T-helper 1 cell treated with Interleukin-12 subunit alpha and Interleukin-12 subunit beta and Interleukin-4 antibody, amounts not matched to agents 30 μg/mL and 1 μg/mL, for 36 hours (primary cell): Measurements from ENCODE around the gene DNAAF1.
"Not testable (repeated sequence)": the region's sequence is repeated elsewhere in the genome, so short reads cannot be mapped to it uniquely, and the experiment has no call there.

Source experiments
- H3K27ac Mint-ChIP-seq: one replicate; pipeline ENCODE4 v1.8.0; 2021; ENCODE audit warnings: mild to moderate bottlenecking, mixed read lengths
- H3K27me3 Mint-ChIP-seq: one replicate; pipeline ENCODE4 v1.8.0; 2021; ENCODE audit warnings: low read depth, mixed read lengths
- H3K36me3 Mint-ChIP-seq: one replicate; pipeline ENCODE4 v1.8.0; 2021; ENCODE audit warnings: low read depth, mixed read lengths
- H3K4me1 Mint-ChIP-seq: one replicate; pipeline ENCODE4 v1.8.0; 2021; ENCODE audit warnings: low read depth, mixed read lengths
- H3K4me3 Mint-ChIP-seq: one replicate; pipeline ENCODE4 v1.8.0; 2021; ENCODE audit warnings: mild to moderate bottlenecking, moderate library complexity, mixed read lengths
- H3K9me3 Mint-ChIP-seq: one replicate; pipeline ENCODE4 v1.8.0; 2021; ENCODE audit warnings: mixed read lengths

DNAAF1 gene

DNA sequence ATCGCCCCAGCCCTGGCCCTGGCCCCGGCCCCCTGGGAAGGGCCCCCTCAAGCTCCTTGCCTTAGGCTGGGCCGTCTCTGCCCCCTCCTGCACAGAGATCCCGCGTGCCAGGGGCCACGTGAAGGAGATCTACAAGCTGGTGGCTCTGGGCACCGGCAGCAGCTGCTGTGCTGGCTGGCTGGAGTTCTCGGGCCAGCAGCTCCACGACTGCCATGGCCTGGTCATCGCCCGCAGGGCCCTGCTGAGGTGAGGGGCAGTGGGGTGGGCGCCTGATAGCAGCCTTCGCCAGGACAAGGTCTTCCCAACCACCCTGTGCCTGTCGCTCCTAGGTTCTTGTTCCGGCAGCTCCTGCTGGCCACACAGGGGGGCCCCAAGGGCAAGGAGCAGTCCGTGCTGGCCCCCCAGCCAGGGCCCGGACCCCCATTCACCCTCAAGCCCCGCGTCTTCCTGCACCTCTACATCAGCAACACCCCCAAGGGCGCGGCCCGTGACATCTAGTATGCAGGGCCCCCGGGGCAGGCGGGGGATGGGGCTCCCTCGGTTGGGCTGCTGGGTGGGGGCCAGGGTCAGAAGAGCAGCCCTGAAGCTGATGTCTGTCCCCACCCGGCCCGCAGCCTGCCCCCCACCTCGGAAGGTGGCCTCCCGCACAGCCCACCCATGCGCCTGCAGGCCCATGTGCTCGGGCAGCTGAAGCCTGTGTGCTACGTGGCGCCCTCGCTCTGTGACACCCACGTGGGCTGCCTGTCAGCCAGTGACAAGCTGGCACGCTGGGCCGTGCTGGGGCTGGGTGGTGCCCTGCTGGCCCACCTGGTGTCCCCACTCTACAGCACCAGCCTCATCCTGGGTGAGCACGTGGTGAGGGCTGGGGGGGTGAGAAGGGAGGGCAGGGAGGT is 50.3 kb downstream of the DNAAF1 start:
- Mint-ChIP-seq H3K4me3 (no peak overlapping the region), H3K27ac (no peak overlapping the region), H3K9me3 (no peaks in the 10 kb centered on the region), H3K27me3 (no peaks in the 10 kb centered on the region), H3K36me3 (no peaks in the 10 kb centered on the region), H3K4me1 (peaks cover 17% of the 10 kb centered on the region)

DNA sequence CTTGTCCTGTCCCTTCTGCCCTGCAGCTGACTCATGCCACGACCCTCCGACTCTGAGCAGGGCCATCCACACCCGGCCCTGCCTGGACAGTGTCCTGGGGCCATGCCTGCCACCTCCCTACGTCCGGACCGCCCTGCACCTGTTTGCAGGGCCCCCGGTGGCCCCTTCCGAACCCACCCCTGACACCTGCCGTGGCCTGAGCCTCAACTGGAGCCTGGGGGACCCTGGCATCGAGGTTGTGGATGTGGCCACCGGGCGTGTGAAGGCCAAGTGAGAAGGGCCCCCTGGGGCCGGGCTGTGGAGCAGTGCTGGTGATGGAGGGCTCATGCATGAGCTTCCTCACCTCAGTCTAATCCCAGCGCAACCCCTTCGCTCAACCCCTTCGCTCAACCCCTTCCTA is 51.0 kb downstream of the DNAAF1 start:
- Mint-ChIP-seq H3K36me3 (no peaks in the 10 kb centered on the region), H3K4me1 (peaks cover 17% of the 10 kb centered on the region), H3K4me3 (no peak overlapping the region), H3K9me3 (no peaks in the 10 kb centered on the region), H3K27me3 (no peaks in the 10 kb centered on the region), H3K27ac (no peak overlapping the region)

DNA sequence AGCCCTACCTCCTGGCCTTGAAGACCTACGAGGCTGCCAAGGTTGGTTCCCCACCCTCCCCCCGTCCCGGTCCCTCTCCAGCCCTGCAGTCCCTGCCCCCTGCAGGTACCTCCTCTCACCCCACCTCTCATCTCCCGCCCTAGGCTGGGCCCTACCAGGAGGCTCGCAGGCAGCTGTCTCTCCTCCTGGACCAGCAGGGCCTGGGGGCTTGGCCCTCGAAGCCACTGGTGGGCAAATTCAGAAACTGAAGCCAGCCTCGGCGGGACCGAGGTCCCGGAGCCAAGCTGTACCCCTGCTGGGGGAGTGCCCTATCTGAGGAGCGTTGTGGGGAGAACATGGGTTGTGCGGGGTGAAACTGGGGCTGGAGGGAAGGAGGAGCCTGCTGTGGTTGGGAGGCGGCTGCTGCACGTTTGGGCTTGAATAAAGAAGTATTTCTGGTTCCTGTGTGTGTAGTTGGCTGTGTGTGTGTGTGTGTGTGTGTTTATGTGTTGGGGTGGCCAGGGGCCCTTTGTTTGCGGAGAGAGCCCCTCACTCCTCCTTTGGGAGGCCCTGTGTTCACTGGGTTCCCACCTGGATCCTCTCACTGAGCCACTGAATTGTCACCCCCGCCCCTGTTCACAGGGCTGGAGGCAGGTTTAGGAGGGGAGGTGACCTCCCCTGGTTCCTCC is 51.8 kb downstream of the DNAAF1 start:
- H3K9me3 Mint-ChIP-seq = no peaks in the 10 kb centered on the region
- H3K4me1 Mint-ChIP-seq = peaks cover 17% of the 10 kb centered on the region
- no peaks in the 10 kb centered on the region for H3K27me3 Mint-ChIP-seq
- no peaks in the 10 kb centered on the region for H3K36me3 Mint-ChIP-seq
- H3K4me3 Mint-ChIP-seq = no peak overlapping the region
- H3K27ac Mint-ChIP-seq = no peak overlapping the region

- Mint-ChIP-seq H3K4me3 (no peak overlapping the region), H3K36me3 (no peaks in the 10 kb centered on the region), H3K9me3 (no peaks in the 10 kb centered on the region), H3K4me1 (peaks cover 17% of the 10 kb centered on the region), H3K27me3 (no peaks in the 10 kb centered on the region), H3K27ac (no peak overlapping the region)
These were observed 52.5 kb downstream of the DNAAF1 start for GRCh38 chr16:84197466-84198128.

DNA sequence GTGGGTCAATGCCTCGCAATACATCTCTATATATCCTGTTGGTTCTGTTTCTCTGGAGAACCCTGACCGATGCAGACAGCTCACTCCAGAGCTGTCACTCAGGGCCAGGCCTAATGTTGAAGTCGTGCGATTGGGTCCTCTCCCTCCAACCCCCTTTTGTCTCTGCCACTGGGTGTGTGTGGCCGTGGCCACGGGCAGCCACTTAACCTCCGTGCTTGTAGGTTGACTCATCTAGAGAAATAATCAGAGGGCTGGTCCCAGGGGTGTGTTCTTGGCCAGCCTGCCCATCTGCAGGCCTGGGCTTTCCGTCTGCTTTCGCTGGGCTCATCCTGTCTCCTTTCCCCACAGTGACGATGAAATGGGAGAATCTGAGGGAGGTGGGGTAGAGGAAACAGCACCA is 53.3 kb downstream of the DNAAF1 start:
- Mint-ChIP-seq H3K27ac (no peak overlapping the region), H3K27me3 (no peaks in the 10 kb centered on the region), H3K4me3 (no peak overlapping the region), H3K36me3 (no peaks in the 10 kb centered on the region), H3K4me1 (peaks cover 11% of the 10 kb centered on the region), H3K9me3 (no peaks in the 10 kb centered on the region)

- H3K27ac Mint-ChIP-seq = no peak overlapping the region
- no peaks in the 10 kb centered on the region for H3K27me3 Mint-ChIP-seq
- no peaks in the 10 kb centered on the region for H3K9me3 Mint-ChIP-seq
- H3K4me1 Mint-ChIP-seq = peaks cover 4% of the 10 kb centered on the region
- no peaks in the 10 kb centered on the region for H3K36me3 Mint-ChIP-seq
- no peak overlapping the region for H3K4me3 Mint-ChIP-seq
These were observed 54.0 kb downstream of the DNAAF1 start for GRCh38 chr16:84199097-84199496.

GRCh38 chr16:84199861-84200260 is 54.8 kb downstream of the DNAAF1 start:
- Mint-ChIP-seq H3K9me3 (no peaks in the 10 kb centered on the region), H3K27me3 (no peaks in the 10 kb centered on the region), H3K4me1 (no peaks in the 10 kb centered on the region), H3K27ac (no peak overlapping the region), H3K36me3 (no peaks in the 10 kb centered on the region), H3K4me3 (no peak overlapping the region)

- H3K4me1 Mint-ChIP-seq, H3K4me3 Mint-ChIP-seq, H3K27ac Mint-ChIP-seq, H3K9me3 Mint-ChIP-seq, H3K36me3 Mint-ChIP-seq, H3K27me3 Mint-ChIP-seq: not testable (repeated sequence)
These were observed 59.4 kb downstream of the DNAAF1 start for GRCh38 chr16:84204551-84204950.

GRCh38 chr16:84205123-84205522 is 60.0 kb downstream of the DNAAF1 start:
- H3K36me3 Mint-ChIP-seq, H3K4me1 Mint-ChIP-seq, H3K27me3 Mint-ChIP-seq, H3K4me3 Mint-ChIP-seq, H3K9me3 Mint-ChIP-seq, H3K27ac Mint-ChIP-seq: not testable (repeated sequence)

- no peak overlapping the region for H3K27ac Mint-ChIP-seq
- H3K4me1 Mint-ChIP-seq = no peaks in the 10 kb centered on the region
- no peak overlapping the region for H3K4me3 Mint-ChIP-seq
- no peaks in the 10 kb centered on the region for H3K27me3 Mint-ChIP-seq
- H3K36me3 Mint-ChIP-seq = no peaks in the 10 kb centered on the region
- H3K9me3 Mint-ChIP-seq = no peaks in the 10 kb centered on the region
These were observed 61.0 kb downstream of the DNAAF1 start for GRCh38 chr16:84205976-84206691.

DNA sequence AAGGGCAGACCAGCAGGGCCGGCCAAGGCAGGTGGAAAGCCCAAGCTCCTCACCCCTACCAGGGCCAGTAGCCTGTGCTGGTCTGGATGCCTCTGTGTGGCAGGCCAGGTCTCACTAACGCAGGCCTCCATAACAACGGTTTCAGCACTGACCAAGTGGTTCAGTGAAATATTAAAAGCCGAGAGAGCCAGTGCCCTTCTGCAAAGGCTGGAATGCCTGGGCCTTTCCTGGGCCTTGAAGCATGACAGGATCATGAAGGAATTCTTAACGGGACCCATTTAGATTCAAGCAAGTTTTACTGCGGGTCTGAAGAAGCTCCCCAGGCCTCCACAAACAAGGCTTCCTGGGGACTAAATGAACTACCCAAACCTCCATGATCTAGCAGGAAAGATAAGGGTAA is 62.1 kb downstream of the DNAAF1 start:
- Mint-ChIP-seq H3K4me3 (no peak overlapping the region), H3K9me3 (no peaks in the 10 kb centered on the region)

DNA sequence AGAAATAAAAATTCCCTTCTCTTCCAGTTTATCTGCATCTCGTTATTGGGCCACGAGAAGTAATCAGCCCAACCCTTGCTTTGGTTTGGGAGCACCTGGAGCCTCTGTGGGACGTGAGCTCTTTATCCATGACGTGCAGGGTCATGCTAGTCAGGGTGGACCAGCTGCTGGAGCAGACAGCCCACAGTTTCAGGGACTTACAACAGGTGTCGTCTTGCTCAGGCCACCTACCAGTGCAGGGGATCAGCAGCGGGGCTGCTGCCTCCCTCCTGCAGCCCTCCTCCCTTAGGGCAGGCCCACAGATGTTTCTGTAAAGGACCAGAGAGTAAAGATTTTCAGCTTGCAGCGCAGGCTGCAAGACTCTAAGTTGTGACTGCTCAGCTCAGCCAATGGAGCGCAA is 62.8 kb downstream of the DNAAF1 start:
- Mint-ChIP-seq H3K4me1 (no peaks in the 10 kb centered on the region), H3K27ac (no peak overlapping the region), H3K36me3 (no peaks in the 10 kb centered on the region), H3K9me3 (no peaks in the 10 kb centered on the region), H3K27me3 (no peaks in the 10 kb centered on the region), H3K4me3 (no peak overlapping the region)

More for the DNA sequence above, 62.1 kb downstream of the DNAAF1 start:
- Mint-ChIP-seq H3K4me1 (no peaks in the 10 kb centered on the region), H3K36me3 (no peaks in the 10 kb centered on the region), H3K27me3 (no peaks in the 10 kb centered on the region), H3K27ac (no peak overlapping the region)

DNA sequence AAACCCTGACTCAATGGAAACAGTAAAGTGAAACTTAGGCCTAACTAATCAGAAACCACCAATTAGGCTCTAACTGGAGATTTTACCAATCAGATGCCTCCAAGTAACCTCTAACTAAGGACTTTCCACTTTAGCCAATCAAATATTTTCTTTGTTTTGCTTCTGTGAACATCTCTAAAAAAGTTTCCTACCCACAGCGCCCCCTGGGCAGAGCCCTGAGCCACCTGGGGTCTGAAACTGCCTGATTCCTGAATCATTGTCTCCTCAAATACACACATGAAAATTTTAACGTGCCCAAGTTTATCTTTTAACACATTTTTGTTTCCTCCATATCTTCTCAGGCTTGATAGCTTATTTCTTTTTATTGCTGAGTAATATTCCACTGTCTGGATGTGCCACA is 64.9 kb downstream of the DNAAF1 start:
- Mint-ChIP-seq H3K9me3 (no peaks in the 10 kb centered on the region), H3K27me3 (no peaks in the 10 kb centered on the region), H3K4me1 (no peaks in the 10 kb centered on the region), H3K27ac (no peak overlapping the region), H3K4me3 (no peak overlapping the region), H3K36me3 (no peaks in the 10 kb centered on the region)

DNA sequence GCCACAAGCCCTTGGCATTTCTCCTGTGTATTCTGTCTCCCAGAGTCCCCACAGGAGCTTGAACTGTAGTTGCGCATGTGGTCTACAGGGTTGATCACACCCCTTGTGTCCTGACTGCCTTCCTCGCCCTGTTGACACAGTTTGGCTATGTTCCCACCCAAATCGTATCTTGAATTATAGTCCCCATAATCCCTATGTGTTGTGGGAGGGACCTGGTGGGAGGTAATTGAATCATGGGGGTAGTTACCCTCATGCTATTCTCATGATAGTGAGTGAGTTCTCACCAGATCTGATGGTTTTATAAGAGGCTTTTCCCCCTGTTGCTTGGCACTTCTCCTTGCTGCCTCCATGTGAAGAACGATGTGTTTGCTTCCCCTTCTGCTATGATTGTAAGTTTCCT is 67.0 kb downstream of the DNAAF1 start:
- no peaks in the 10 kb centered on the region for H3K4me1 Mint-ChIP-seq
- H3K27me3 Mint-ChIP-seq = no peaks in the 10 kb centered on the region
- no peak overlapping the region for H3K4me3 Mint-ChIP-seq
- no peaks in the 10 kb centered on the region for H3K9me3 Mint-ChIP-seq
- no peaks in the 10 kb centered on the region for H3K36me3 Mint-ChIP-seq
- no peak overlapping the region for H3K27ac Mint-ChIP-seq
